Measurements from ENCODE around the gene C12orf43.

The C12orf43 gene

GRCh38 chr12:120999191-121000120, 16.8 kb downstream of the C12orf43 start:
- DNase-seq (ENCODE audit: low spot score) = no peak

DNA sequence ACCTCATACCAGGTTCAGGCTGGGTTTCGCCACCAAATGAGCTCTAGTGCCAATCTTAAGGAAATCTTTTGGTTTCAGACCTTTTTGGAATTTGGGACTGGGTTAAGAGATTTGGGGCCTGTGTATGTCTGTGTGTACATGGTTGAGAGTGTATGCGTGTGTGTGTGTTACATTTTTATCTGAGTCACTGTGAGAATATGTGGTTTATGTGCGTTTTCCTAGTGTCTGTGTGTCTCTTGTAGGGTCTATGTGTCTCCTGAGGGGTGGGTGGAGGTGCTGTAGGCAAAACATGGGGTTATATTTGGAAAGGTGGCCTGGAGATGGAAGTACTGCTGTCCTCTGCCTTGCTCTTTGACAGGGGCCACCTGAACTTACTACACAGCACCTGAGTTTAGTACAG, 17.9 kb downstream of the C12orf43 start:
- no peak for DNase-seq (ENCODE audit: low spot score)

DNA sequence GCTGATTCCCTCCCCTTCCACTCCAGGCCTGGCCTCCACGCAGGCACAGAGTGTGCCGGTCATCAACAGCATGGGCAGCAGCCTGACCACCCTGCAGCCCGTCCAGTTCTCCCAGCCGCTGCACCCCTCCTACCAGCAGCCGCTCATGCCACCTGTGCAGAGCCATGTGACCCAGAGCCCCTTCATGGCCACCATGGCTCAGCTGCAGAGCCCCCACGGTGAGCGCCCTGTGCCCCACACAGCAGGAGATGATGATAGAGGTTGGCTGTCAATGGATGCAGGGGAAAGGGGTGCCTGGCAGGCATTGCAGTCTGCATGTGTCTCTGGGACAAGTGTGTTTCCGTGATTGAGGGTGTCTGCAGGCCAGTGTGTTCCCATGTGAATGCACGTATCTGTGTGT, 18.8 kb downstream of the C12orf43 start:
- DNase-seq (ENCODE audit: low spot score) = no peak

- no peak for DNase-seq (ENCODE audit: low spot score)
Measured at GRCh38 chr12:120996133-120996746, 20.0 kb downstream of the C12orf43 start.

DNA sequence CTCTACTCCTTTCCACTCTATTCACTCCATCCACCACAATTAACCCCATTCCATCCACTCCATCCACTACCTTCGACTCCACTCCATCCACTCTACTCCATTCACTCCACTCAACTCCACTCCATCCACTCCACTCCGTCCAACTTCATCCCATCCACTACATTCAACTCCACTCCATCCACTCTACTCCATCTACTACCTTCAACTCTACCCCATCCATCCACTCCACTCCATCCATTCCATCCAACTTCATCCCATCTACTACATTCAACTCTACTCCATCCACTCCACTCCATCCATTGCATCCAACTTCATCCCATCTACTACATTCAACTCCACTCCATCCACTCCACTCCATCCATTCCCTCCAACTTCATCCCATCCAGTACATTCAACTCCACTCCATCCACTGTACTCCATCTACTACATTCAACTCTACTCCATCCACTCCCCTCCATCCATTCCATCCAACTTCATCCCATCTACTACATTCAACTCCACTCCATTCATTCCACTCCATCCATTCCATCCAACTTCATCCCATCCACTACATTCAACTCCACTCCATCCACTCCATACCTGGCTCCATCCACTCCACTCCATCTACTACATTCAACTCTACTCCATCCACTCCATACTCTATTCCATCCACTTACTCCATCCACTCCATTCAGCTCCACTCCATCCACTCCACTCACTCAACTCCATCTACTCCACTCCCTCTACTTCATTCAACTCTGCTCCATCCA, 21.5 kb downstream of the C12orf43 start:
- DNase-seq (ENCODE audit: low spot score) = no peak

GRCh38 chr12:120994059-120994458, 22.2 kb downstream of the C12orf43 start:
- DNase-seq (ENCODE audit: low spot score) = no peak

GRCh38 chr12:120993496-120993895, 22.8 kb downstream of the C12orf43 start:
- DNase-seq (ENCODE audit: low spot score) = no peak

DNA sequence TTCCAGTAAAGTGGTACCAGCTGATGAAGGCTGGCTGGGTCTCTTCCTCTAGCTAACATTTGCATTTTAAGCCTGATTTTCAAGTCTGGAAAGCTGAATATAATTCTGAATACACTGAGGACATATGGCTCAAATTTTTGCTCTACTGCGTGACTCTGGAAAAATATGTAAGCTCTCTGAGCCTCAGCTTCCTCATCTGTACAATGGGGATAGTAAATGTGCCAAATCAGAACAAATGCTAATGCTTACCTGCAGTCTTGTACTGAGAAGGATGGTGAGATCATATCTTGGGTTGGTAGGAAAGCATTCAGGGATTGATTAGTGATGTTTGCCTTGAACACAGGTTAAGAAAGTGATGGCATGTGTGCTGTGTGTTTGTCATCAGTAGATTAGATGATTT, 23.3 kb downstream of the C12orf43 start:
- DNase-seq (ENCODE audit: low spot score) = no peak

GRCh38 chr12:120991965-120992364, 24.3 kb downstream of the C12orf43 start:
- no peak for DNase-seq (ENCODE audit: low spot score)

DNA sequence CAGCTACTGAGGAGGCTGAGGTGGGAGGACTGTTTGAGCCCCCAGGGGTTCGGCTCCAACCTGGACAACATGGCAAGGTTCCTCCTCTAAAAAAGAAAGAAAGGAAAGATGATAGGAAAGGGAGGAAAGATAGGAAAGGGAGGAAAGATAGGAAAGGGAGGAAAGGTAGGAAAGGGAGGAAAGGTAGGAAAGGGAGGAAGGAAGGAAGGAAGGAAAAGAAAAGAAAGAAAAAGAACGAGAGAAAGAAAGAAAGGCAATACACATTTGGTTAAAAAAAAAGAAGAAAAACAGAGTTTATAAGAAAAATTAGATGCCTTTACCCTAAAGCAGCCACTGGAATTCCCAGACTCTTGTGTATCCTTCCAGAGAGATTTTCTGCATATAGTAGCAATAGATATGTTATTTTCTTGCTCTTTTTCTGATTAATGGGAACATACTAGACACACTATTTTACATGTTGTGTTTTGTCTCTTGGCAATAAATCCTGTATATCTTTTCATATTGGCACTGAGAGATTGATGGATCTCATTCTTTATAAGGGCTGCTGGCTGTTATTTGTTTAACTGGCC, 25.7 kb downstream of the C12orf43 start:
- DNase-seq (ENCODE audit: low spot score) = no peak

DNA sequence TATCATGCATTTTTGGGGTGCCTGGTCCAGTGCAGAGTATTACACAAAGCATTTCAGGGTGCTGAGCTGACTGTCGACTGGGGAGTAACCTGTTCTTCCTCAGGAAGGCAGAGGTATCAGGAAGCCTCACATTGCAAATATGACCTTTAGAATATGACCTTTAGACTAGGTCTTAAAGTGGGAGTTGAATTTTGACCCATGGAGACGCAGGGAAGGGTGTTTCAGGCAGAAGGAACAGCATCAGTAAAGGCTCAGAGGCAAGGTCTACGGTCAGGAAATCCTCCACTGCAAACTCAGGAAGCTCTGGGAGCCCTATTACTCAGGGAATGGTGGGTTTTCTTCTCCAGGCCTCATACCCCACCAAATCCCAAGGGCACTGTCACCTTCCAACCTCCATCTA, 26.6 kb downstream of the C12orf43 start:
- no peak for DNase-seq (ENCODE audit: low spot score)

DNA sequence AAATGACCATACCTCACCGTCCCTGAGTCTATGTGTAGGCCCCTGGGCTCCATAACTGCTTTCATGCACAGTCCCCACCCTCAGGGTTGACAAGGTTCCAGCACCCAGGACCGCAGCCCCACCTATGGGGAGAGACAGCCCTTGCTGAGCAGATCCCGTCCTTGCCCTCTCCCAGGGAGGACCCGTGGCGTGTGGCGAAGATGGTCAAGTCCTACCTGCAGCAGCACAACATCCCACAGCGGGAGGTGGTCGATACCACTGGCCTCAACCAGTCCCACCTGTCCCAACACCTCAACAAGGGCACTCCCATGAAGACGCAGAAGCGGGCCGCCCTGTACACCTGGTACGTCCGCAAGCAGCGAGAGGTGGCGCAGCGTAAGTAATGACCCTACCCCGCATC, 27.6 kb downstream of the C12orf43 start:
- DNase-seq (ENCODE audit: low spot score) = no peak

DNA sequence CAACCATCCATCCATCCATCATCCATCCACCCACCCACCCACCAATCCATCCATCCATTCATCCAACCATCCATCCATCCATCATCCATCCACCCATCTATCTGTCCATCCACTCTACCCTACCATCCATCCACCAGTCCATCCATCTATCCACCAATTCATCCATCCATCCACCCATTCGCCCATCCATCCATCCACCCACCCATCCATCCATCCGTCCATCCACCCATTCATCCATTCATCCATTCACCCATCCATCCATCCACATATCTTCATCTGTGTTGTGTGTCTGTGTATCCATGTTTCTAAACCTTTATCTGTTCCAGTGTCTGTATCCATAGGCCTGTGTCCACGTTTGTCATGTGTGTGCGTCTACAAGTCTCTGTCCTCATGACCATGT, 28.1 kb downstream of the C12orf43 start:
- no peak for DNase-seq (ENCODE audit: low spot score)

GRCh38 chr12:120984351-120984898, 31.9 kb downstream of the C12orf43 start:
- DNase-seq (ENCODE audit: low spot score) = no peak

GRCh38 chr12:120983759-120984158, 32.5 kb downstream of the C12orf43 start:
- DNase-seq (ENCODE audit: low spot score) = no peak

- no peak for DNase-seq (ENCODE audit: low spot score)
Measured at GRCh38 chr12:120982659-120983058, 33.6 kb downstream of the C12orf43 start.

GRCh38 chr12:120981407-120981941, 34.8 kb downstream of the C12orf43 start:
- no peak for DNase-seq (ENCODE audit: low spot score)

GRCh38 chr12:120980800-120981368, 35.4 kb downstream of the C12orf43 start:
- no peak for DNase-seq (ENCODE audit: low spot score)

DNA sequence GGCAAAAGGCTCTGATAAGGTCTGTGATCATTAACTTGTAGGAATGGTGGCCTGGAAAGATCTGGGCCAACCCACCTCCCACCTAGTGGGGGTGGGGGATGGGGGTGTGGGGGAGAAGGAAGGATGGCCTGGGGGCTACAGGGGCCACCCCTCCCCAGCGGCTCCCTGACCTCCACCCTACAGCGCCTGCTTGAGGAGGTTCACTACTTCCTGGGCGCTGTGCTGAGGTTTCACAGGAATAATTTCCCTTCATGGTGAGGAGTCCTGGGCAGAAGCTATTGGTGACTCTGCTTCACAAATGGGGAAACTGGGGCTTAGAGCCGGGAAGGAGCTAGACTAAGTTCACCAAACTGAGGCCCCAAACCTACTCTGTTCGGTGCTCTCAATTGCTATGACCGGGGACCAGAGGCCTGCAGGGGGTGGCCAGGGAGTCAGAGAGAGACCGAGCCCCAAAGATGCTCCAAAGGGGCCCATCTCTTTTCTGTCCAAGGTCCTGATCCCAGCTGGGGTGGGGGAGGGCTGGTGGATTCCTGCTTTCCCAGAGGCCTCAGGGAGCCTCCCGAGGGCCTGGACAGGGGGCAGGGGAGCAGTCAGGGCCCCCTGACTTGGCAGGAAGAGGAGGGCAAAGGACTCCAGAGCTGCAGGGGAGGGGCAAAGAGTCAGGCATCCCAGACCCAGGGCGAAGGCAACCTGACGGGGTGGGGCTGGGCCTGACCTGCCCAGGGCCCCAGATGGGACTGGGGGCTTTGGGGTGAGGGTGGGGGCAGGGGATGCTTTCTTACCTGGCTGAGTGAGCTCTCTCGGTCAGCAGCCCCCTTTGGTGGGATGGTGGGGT, 36.2 kb downstream of the C12orf43 start:
- no peak for DNase-seq (ENCODE audit: low spot score)

GRCh38 chr12:120979220-120979861, 36.9 kb downstream of the C12orf43 start:
- no peak for DNase-seq (ENCODE audit: low spot score)
